Measurements from ENCODE around the gene CRELD1. TPM values are rescaled to one million over a fixed set of nuclear protein-coding genes. Genes with fewer than 3 reads are reported as not detected.

The CRELD1 gene
- total and polyA plus RNA-seq, 2 of the 13 experiments (the other 11 are each of a cell fraction or from before 2014, with no cell fraction given), result 27.1 to 61.9 TPM

- TF ChIP-seq SOX13 (IDR thresholded peaks at IDR 0.05) (no peak), SOX13 (CRISPR knock-in tag; conservative IDR thresholded peaks at IDR 0.05 in 1 of 2, IDR thresholded peaks at IDR 0.05 in 1 of 2) (no peak), ZHX1 (CRISPR knock-in tag; IDR thresholded peaks at IDR 0.05; ENCODE audit: low read depth) (no peak), ZNF276 (CRISPR knock-in tag; IDR thresholded peaks at IDR 0.05; ENCODE audit: low read depth) (no peak), NONO (IDR thresholded peaks at IDR 0.05) (no peak), NONO (CRISPR knock-in tag; conservative IDR thresholded peaks at IDR 0.05) (peak; percentile 42), SNAI1 (CRISPR knock-in tag; IDR thresholded peaks at IDR 0.05; ENCODE audit: borderline replicate concordance) (0 out of 2 replicates have a peak, but pooled peaks have one; percentile 26), FOXC1 (CRISPR knock-in tag; IDR thresholded peaks at IDR 0.05; ENCODE audit: borderline replicate concordance) (0 out of 2 replicates have a peak, but pooled peaks have one; percentile 7), AKAP8 (CRISPR knock-in tag; IDR thresholded peaks at IDR 0.05) (no peak), ONECUT2 (CRISPR knock-in tag; IDR thresholded peaks at IDR 0.05) (0 out of 2 replicates have a peak, but pooled peaks have one; percentile 14), REL (CRISPR knock-in tag; conservative IDR thresholded peaks at IDR 0.05) (0 out of 2 replicates have a peak, but pooled peaks have one; percentile 18), NFYC (CRISPR knock-in tag; IDR thresholded peaks at IDR 0.05) (peak; percentile 38; the same call in 1 of the 2 replicates), ZNF788 (CRISPR knock-in tag; IDR thresholded peaks at IDR 0.05; ENCODE audit: borderline replicate concordance) (0 out of 2 replicates have a peak, but pooled peaks have one; percentile 0), FOXM1 (CRISPR knock-in tag; IDR thresholded peaks at IDR 0.05) (no peak), ZSCAN12 (CRISPR knock-in tag; IDR thresholded peaks at IDR 0.05) (no peak), ZNF850 (CRISPR knock-in tag; conservative IDR thresholded peaks at IDR 0.05) (no peak), ZNF841 (CRISPR knock-in tag; IDR thresholded peaks at IDR 0.05; ENCODE audit: borderline replicate concordance) (no peak; the same call in 1 of the 2 replicates), POLR2A (IDR thresholded peaks at IDR 0.05; ENCODE audit: insufficient read depth in 1 of 2, low read depth in 2 of 2, low read length in 2 of 2) (peak in 1 of 2 experiments; percentile 56; a peak in 1 of 4 replicates), NFYB (CRISPR knock-in tag; IDR thresholded peaks at IDR 0.05) (peak; percentile 58), HOXA9 (CRISPR knock-in tag; IDR thresholded peaks at IDR 0.05; ENCODE audit: borderline replicate concordance) (no peak), ZNF17 (CRISPR knock-in tag; IDR thresholded peaks at IDR 0.05) (peak; percentile 50), TEF (CRISPR knock-in tag; IDR thresholded peaks at IDR 0.05) (no peak), ZNF557 (CRISPR knock-in tag; IDR thresholded peaks at IDR 0.05) (no peak; the same call in 1 of the 2 replicates), ZNF883 (CRISPR knock-in tag; IDR thresholded peaks at IDR 0.05; ENCODE audit: not compliant biosample characterization) (no peak)
- TF ChIP-seq, protein P1, sequence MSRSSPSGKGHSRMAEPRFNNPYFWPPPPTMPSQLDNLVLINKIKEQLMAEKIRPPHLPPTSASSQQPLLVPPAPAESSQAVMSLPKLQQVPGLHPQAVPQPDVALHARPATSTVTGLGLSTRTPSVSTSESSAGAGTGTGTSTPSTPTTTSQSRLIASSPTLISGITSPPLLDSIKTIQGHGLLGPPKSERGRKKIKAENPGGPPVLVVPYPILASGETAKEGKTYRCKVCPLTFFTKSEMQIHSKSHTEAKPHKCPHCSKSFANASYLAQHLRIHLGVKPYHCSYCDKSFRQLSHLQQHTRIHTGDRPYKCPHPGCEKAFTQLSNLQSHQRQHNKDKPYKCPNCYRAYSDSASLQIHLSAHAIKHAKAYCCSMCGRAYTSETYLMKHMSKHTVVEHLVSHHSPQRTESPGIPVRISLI (CRISPR knock-in tag; IDR thresholded peaks at IDR 0.05; ENCODE audit: borderline replicate concordance), result no peak
Measured at GRCh38 chr3:9914559-9915253, 18.9 kb upstream of the CRELD1 start (continued).
